GM12878 (cell line): ENCODE results near the gene CD276. TPM values are rescaled to one million over a fixed set of nuclear protein-coding genes. Genes with fewer than 3 reads are reported as not detected.

ENCODE experiments used
- ATAC-seq: fragments of 200-7000 bp; cut with Tn5 transposase; 3 replicates; pipeline ENCODE4 v1.9.1; 2020; ENCODE audit warnings: mild to moderate bottlenecking, moderate library complexity
- BruUV-seq: library from RNA; stranded (reverse); fragments of 400-500 nt; replicated peaks from 2 replicates; lab custom pipeline; 2021; lab: Mats Ljungman, UMichigan
- CTCF ChIA-PET: fragments of 300-600 bp; sonication (Branson Sonifier 250); formaldehyde crosslinking; extraction: SDS; loops from one replicate; lab custom pipeline; 2021; ENCODE audit warnings: inconsistent platforms; lab: Yijun Ruan, JAX
- POLR2A ChIA-PET: fragments of 350-600 bp; formaldehyde crosslinking; extraction: SDS; loops from one replicate; lab custom pipeline; 2021; ENCODE audit warnings: inconsistent platforms; lab: Charles Lee
- RAD21 ChIA-PET: fragments of 300-600 bp; sonication (Branson Sonifier 250); formaldehyde crosslinking; loops from one replicate; lab custom pipeline; 2023; ENCODE audit warnings: antibody characterized with exemption; ENCODE audit not compliant: unreplicated experiment; lab: Charles Lee
- SMC1A ChIA-PET: fragments of 300-600 bp; sonication (Branson Sonifier 250); formaldehyde crosslinking; loops from one replicate; lab custom pipeline; 2023; ENCODE audit not compliant: unreplicated experiment, uncharacterized antibody; lab: Charles Lee
- DNase-seq: peaks from one replicate; pipeline ENCODE4 v3.0.0-alpha.2; 2011; ENCODE audit warnings: low read depth, low spot score
- FAIRE-seq: peaks from 3 replicates; lab custom pipeline; 2011; peaks lifted over from hg19 to GRCh38; lab: Jason Lieb, UNC
- H2AFZ ChIP-seq: 2 replicates; pipeline ENCODE4 v1.6.0; 2011; ENCODE audit warnings: low read depth, low read length, control low read depth; ENCODE audit not compliant: control insufficient read depth
- H3K27ac ChIP-seq: 2 replicates; pipeline ENCODE4 v1.5.1; 2011; ENCODE audit warnings: control low read depth; ENCODE audit not compliant: control insufficient read depth, insufficient read depth
- H3K27me3 ChIP-seq, 2 experiments: replicated peaks in 1 of 2; 2 replicates each; pipeline versions ENCODE4 v1.6.0 to v1.6.1; 2011; ENCODE audit warnings: low read length in 1 of 2; ENCODE audit not compliant: control insufficient read depth in 2 of 2, insufficient read depth in 2 of 2
- H3K36me3 ChIP-seq, 2 experiments: 2 replicates each; pipeline ENCODE4 v1.5.1; 2011; ENCODE audit warnings: low read length in 1 of 2; ENCODE audit not compliant: control insufficient read depth in 2 of 2, insufficient read depth in 2 of 2
- H3K4me1 ChIP-seq: 2 replicates; pipeline ENCODE4 v1.6.1; 2011; ENCODE audit warnings: mild to moderate bottlenecking, low read length, moderate library complexity, mixed read lengths; ENCODE audit not compliant: control insufficient read depth, insufficient read depth
- H3K4me2 ChIP-seq: 2 replicates; pipeline ENCODE4 v1.6.0; 2011; ENCODE audit warnings: control low read depth; ENCODE audit not compliant: control insufficient read depth, insufficient read depth
- H3K4me3 ChIP-seq: fragments of 200-600 bp; sonication (generic); 2 replicates; pipeline ENCODE4 v1.5.1; 2016
- H3K79me2 ChIP-seq: 2 replicates; pipeline ENCODE4 v1.6.0; 2011; ENCODE audit warnings: low read length; ENCODE audit not compliant: control insufficient read depth, insufficient read depth
- H3K9ac ChIP-seq: 2 replicates; pipeline ENCODE4 v1.8.0; 2011; ENCODE audit warnings: low read length, control low read depth, mixed read lengths; ENCODE audit not compliant: control insufficient read depth, insufficient read depth
- H3K9me3 ChIP-seq: replicated peaks from 3 replicates; pipeline ENCODE4 v1.5.1; 2011; ENCODE audit warnings: mild to moderate bottlenecking, low read length; ENCODE audit not compliant: control insufficient read depth, insufficient read depth
- H4K20me1 ChIP-seq: 2 replicates; pipeline ENCODE4 v1.6.0; 2011; ENCODE audit not compliant: control insufficient read depth, insufficient read depth
- ATF7 ChIP-seq: fragments of 450-650 bp; IDR thresholded peaks from 2 replicates; pipeline ENCODE4 v1.6.1; 2016; ENCODE audit warnings: low read depth, mild to moderate bottlenecking
- CBFB ChIP-seq: IDR thresholded peaks from 2 replicates; pipeline ENCODE4 v1.6.1; 2016; ENCODE audit warnings: antibody characterized with exemption, low read depth
- CBX5 ChIP-seq: sonication (generic); IDR thresholded peaks from 2 replicates; pipeline ENCODE4 v1.6.1; 2016; ENCODE audit warnings: low read depth, moderate library complexity, mild to moderate bottlenecking, inconsistent platforms
- EP300 ChIP-seq, 2 experiments: fragments of 150-350 bp in 1 of 2; IDR thresholded peaks; 2 replicates each; pipeline ENCODE4 v1.6.1; 2011 to 2012; ENCODE audit warnings: low read depth in 2 of 2, low read length in 2 of 2, borderline replicate concordance in 1 of 2, improper control_type of control experiment in 1 of 2, inconsistent platforms in 1 of 2; ENCODE audit not compliant: control insufficient read depth in 1 of 2
- ESRRA ChIP-seq: IDR thresholded peaks from 2 replicates; pipeline ENCODE4 v1.6.1; 2012; ENCODE audit warnings: mild to moderate bottlenecking, low read length, improper control_type of control experiment
- KLF5 ChIP-seq: fragments of 450-650 bp; IDR thresholded peaks from 2 replicates; pipeline ENCODE4 v1.6.1; 2014; ENCODE audit warnings: mild to moderate bottlenecking; ENCODE audit not compliant: partially characterized antibody
- RBBP5 ChIP-seq: fragments of 200-600 bp; sonication (generic); conservative IDR thresholded peaks from 2 replicates; pipeline ENCODE4 v1.6.1; 2016
- SMAD1 ChIP-seq: fragments of 450-650 bp; IDR thresholded peaks from 2 replicates; pipeline ENCODE4 v1.6.1; 2018; ENCODE audit warnings: mild to moderate bottlenecking, low read depth; ENCODE audit not compliant: partially characterized antibody
- YY1 ChIP-seq: IDR thresholded peaks from 2 replicates; pipeline ENCODE4 v1.6.1; 2011; ENCODE audit warnings: low read depth, mild to moderate bottlenecking, low read length
- WGBS: methylation state at CpG from one replicate; pipeline ENCODE4 v1.1.6; 2016; ENCODE audit warnings: low lambda C conversion rate; ENCODE audit not compliant: insufficient replicate concordance, insufficient coverage; ENCODE audit errors: missing lambda C conversion rate; 5-methylcytosine and 5-hydroxymethylcytosine counted together
- in situ Hi-C: fragments of 300-500 bp; cut with MboI; formaldehyde crosslinking; loops from 9 replicates; pipeline ENCODE4 v1.14.3; 2018; ENCODE audit warnings: mixed read lengths
- intact Hi-C: fragments of 100-400 bp; cut with micrococcal nuclease; formaldehyde crosslinking; loops from one replicate; pipeline ENCODE4 v1.14.2; 2022; ENCODE audit not compliant: unreplicated experiment
- polyA plus RNA-seq, 11 experiments: library from polyadenylated mRNA; depleted of rRNA in 4 of 11; unstranded in 6 of 11; stranded (reverse) in 5 of 11; fragments of >200 nt; fragmentation: Nextera tagmentation in 4 of 11; fragmentation: Illumina TruSeq in 1 of 11; extraction: Ambion mirVana in 4 of 11; extraction: Trizol in 1 of 11; gene quantifications; 1 replicate in 1 of 11; 2 replicates in 10 of 11; pipeline versions ENCODE4 v1.2.1 to v1.2.3, GENCODE V29; 2011 to 2016; ENCODE audit warnings: inconsistent platforms in 2 of 11, missing spikeins in 2 of 11, low read depth in 1 of 11
- total RNA-seq, 4 experiments: library from RNA; depleted of rRNA in 3 of 4; stranded (reverse); fragments of >200 nt in 3 of 4; fragmentation: Illumina TruSeq in 1 of 4; extraction: Trizol in 1 of 4; gene quantifications; 2 replicates each; pipeline versions ENCODE4 v1.2.1 to v1.2.3, GENCODE V29; 2013 to 2021
- TF ChIP-seq, protein P1 (sequence below): fragments of 450-650 bp; conservative IDR thresholded peaks from 2 replicates; pipeline ENCODE4 v1.6.1; 2017; ENCODE audit warnings: mild to moderate bottlenecking, moderate library complexity
- TF ChIP-seq, protein P2 (sequence below): fragments of 450-650 bp; IDR thresholded peaks from 2 replicates; pipeline ENCODE4 v1.6.1; 2017; ENCODE audit warnings: borderline replicate concordance
- TF ChIP-seq, protein P3 (sequence below): fragments of 450-650 bp; formaldehyde crosslinking; IDR thresholded peaks from 2 replicates; pipeline ENCODE4 v1.4.0; 2020; ENCODE audit warnings: mild to moderate bottlenecking, moderate library complexity
- TF ChIP-seq, protein P4 (sequence below): fragments of 450-650 bp; IDR thresholded peaks from 2 replicates; pipeline ENCODE4 v1.6.1; 2018; ENCODE audit warnings: borderline replicate concordance, mild to moderate bottlenecking; ENCODE audit not compliant: partially characterized antibody
- TF ChIP-seq, protein P5 (sequence below): IDR thresholded peaks from 2 replicates; pipeline ENCODE4 v1.6.1; 2012; ENCODE audit warnings: low read depth, low read length, improper control_type of control experiment

Gene CD276
- total and polyA plus RNA-seq, 10 of the 15 experiments (the other 5 are each of a cell fraction or from before 2014, with no cell fraction given): 0.11 to 3.0 (median 1.2) TPM

DNA sequence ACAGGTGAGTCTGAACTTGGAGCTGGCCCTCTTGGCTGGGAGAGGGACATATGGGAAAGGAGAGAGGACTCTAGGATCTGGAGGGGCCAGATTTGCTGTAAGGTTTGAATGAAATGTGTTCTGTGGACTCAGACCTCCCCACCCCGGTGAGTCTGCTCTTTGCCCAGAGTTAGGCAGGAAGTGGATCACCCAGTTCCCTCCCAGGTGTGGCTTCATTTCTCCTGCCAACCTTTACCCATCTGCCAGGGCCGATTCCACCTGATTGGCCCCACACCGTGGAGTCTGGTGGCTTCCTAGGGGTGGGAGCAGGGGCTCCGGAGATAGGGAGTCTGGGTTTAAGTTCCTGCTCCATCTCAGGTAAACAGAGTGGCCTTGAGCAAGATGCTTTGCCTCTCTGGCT lies 25.5 kb downstream of the CD276 start:
- no peaks in the 10 kb centered on the region for H3K4me1 ChIP-seq
- H3K9me3 ChIP-seq: no peaks in the 10 kb centered on the region
- no peaks in the 10 kb centered on the region for H3K79me2 ChIP-seq
- no peaks in the 10 kb centered on the region for H4K20me1 ChIP-seq
- RAD21 ChIA-PET: no interaction called here
- intact Hi-C loops: no loop called here
- POLR2A ChIA-PET: no interaction called here
- in situ Hi-C loops: loop anchor here (5.0 kb wide), 1 partner anchor 53 kb away; no protein-coding TSS in a partner anchor
- ATAC-seq (no peak), FAIRE-seq (no peak), DNase-seq (no peak)
- BruUV-seq: no TSS peak
- no peak overlapping the region for H3K4me3 ChIP-seq
- CTCF ChIA-PET: no interaction called here
- no peaks in the 10 kb centered on the region; a peak in 1 of 4 replicates for H3K27me3 ChIP-seq
- H3K4me2 ChIP-seq: no peak overlapping the region
- no peaks in the 10 kb centered on the region for H3K36me3 ChIP-seq
- SMC1A ChIA-PET: no interaction called here
- H3K9ac ChIP-seq: no peak overlapping the region
- H3K27ac ChIP-seq: no peak overlapping the region
- no peak overlapping the region for H2AFZ ChIP-seq
- 17% methylated on average over 4 of the region's 4 CpGs for WGBS
- no peak for TF ChIP-seq CBFB
- TF ChIP-seq, protein P1, sequence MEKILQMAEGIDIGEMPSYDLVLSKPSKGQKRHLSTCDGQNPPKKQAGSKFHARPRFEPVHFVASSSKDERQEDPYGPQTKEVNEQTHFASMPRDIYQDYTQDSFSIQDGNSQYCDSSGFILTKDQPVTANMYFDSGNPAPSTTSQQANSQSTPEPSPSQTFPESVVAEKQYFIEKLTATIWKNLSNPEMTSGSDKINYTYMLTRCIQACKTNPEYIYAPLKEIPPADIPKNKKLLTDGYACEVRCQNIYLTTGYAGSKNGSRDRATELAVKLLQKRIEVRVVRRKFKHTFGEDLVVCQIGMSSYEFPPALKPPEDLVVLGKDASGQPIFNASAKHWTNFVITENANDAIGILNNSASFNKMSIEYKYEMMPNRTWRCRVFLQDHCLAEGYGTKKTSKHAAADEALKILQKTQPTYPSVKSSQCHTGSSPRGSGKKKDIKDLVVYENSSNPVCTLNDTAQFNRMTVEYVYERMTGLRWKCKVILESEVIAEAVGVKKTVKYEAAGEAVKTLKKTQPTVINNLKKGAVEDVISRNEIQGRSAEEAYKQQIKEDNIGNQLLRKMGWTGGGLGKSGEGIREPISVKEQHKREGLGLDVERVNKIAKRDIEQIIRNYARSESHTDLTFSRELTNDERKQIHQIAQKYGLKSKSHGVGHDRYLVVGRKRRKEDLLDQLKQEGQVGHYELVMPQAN: no peak
- TF ChIP-seq RBBP5: no peak
- TF ChIP-seq, protein P2, sequence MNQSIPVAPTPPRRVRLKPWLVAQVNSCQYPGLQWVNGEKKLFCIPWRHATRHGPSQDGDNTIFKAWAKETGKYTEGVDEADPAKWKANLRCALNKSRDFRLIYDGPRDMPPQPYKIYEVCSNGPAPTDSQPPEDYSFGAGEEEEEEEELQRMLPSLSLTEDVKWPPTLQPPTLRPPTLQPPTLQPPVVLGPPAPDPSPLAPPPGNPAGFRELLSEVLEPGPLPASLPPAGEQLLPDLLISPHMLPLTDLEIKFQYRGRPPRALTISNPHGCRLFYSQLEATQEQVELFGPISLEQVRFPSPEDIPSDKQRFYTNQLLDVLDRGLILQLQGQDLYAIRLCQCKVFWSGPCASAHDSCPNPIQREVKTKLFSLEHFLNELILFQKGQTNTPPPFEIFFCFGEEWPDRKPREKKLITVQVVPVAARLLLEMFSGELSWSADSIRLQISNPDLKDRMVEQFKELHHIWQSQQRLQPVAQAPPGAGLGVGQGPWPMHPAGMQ: no peak
- TF ChIP-seq CBX5: no peak
- TF ChIP-seq, protein P3, sequence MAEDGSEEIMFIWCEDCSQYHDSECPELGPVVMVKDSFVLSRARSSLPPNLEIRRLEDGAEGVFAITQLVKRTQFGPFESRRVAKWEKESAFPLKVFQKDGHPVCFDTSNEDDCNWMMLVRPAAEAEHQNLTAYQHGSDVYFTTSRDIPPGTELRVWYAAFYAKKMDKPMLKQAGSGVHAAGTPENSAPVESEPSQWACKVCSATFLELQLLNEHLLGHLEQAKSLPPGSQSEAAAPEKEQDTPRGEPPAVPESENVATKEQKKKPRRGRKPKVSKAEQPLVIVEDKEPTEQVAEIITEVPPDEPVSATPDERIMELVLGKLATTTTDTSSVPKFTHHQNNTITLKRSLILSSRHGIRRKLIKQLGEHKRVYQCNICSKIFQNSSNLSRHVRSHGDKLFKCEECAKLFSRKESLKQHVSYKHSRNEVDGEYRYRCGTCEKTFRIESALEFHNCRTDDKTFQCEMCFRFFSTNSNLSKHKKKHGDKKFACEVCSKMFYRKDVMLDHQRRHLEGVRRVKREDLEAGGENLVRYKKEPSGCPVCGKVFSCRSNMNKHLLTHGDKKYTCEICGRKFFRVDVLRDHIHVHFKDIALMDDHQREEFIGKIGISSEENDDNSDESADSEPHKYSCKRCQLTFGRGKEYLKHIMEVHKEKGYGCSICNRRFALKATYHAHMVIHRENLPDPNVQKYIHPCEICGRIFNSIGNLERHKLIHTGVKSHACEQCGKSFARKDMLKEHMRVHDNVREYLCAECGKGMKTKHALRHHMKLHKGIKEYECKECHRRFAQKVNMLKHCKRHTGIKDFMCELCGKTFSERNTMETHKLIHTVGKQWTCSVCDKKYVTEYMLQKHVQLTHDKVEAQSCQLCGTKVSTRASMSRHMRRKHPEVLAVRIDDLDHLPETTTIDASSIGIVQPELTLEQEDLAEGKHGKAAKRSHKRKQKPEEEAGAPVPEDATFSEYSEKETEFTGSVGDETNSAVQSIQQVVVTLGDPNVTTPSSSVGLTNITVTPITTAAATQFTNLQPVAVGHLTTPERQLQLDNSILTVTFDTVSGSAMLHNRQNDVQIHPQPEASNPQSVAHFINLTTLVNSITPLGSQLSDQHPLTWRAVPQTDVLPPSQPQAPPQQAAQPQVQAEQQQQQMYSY: no peak
- no peak for TF ChIP-seq YY1
- TF ChIP-seq, protein P4, sequence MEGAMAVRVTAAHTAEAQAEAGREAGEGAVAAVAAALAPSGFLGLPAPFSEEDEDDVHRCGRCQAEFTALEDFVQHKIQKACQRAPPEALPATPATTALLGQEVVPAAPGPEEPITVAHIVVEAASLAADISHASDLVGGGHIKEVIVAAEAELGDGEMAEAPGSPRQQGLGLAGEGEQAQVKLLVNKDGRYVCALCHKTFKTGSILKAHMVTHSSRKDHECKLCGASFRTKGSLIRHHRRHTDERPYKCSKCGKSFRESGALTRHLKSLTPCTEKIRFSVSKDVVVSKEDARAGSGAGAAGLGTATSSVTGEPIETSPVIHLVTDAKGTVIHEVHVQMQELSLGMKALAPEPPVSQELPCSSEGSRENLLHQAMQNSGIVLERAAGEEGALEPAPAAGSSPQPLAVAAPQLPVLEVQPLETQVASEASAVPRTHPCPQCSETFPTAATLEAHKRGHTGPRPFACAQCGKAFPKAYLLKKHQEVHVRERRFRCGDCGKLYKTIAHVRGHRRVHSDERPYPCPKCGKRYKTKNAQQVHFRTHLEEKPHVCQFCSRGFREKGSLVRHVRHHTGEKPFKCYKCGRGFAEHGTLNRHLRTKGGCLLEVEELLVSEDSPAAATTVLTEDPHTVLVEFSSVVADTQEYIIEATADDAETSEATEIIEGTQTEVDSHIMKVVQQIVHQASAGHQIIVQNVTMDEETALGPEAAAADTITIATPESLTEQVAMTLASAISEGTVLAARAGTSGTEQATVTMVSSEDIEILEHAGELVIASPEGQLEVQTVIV: no peak
- no peak for TF ChIP-seq KLF5
- TF ChIP-seq SMAD1: no peak
- no peak for TF ChIP-seq ESRRA
- TF ChIP-seq ATF7: no peak
- TF ChIP-seq, protein P5, sequence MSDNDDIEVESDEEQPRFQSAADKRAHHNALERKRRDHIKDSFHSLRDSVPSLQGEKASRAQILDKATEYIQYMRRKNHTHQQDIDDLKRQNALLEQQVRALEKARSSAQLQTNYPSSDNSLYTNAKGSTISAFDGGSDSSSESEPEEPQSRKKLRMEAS: no peak
- no peak for TF ChIP-seq EP300 (IDR thresholded peaks at IDR 0.05; ENCODE audit: borderline replicate concordance in 1 of 2, control insufficient read depth in 1 of 2, low read depth in 2 of 2, low read length in 2 of 2)
